ENCODE data around the gene RCL1.
"Not testable (repeated sequence)": the region's sequence is repeated elsewhere in the genome, so short reads cannot be mapped to it uniquely, and the experiment has no call there.

RCL1 gene

DNA sequence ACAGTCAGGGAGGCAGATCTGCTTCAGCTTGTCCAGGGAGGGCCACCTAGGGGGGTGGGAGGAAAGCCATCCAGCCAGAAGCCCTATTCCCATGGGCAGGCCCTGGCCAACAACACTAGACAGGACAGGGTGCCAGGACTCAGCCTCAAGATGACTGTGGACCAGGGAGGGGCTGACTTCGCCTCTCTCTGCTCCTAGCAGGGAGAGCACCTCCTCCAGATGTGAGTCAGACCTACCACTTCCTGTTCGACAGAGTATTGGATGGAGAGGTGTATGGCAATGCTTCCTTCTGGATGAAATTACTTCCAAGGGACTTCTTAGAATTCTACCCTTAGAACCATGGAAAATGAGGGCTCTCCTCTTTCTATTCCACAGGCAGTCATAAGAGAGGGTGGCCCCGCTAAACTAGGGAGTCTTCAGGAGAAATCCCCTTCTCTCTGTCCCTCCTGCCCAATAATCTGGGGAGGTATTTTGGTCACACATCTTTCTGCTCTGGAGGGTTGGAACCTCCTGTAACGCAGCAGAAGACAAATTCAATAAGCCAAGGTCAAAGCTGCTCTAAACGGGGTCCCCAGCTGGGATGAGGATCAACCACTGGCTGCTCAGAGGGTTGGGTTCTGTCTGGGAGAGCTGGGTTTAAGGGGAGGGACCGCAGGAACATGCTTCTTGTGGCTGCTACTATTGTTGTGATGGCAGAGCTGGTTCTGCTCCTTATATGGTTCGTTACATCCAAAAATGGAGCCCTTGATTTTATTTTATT lies 23.2 kb upstream of the RCL1 start:
- Histone ChIP-seq H3K36me3 (ENCODE audit: insufficient read depth, low read length) (no peaks in the 10 kb centered on the region), H3K4me1 (ENCODE audit: insufficient read depth, low read length) (no peaks in the 10 kb centered on the region), H3K9ac (ENCODE audit: low read depth, low read length) (no peak overlapping the region), H3K9me3 (ENCODE audit: control insufficient read depth, insufficient read depth, low read length) (no peaks in the 10 kb centered on the region)

DNA sequence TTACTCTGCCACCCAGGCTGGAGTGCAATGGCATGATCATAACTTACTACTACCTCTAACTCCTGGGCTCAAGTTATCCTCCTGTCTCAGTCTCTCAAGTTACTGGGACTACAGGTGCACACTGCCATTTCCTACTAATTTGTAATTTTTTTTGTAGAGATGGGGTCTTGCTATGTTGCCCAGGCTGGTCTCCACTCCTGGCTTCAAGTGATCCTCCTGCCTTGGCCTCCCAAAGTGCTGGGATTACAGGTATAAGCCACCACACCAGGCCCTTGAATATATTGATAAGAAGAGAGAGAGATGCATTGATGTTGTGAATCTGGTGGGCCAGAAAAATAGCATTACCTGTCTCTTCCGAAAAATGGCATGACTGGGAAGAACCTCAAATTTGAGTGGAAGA lies 21.0 kb upstream of the RCL1 start:
- Histone ChIP-seq H3K4me1 (ENCODE audit: insufficient read depth, low read length) (no peaks in the 10 kb centered on the region), H3K36me3 (ENCODE audit: insufficient read depth, low read length) (no peaks in the 10 kb centered on the region)

DNA sequence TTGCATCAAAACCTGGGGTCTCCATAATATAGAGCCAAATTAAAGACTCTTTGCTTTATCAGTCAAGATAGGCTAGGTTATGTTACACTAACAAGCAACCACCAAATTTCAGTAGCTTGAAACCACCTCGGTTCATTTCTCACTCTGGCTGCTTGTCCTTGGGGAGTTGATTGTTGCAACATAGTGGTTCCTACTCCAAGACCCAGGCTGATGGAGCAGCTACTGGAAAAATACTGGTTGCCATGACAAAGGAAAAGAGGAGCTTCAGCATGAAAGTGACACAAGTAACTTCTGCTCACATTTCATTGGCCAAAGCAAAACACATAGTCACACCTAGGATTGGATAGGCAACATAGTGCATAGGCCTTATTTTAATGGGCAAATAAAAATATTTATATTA lies 18.5 kb upstream of the RCL1 start:
- H3K36me3 ChIP-seq (ENCODE audit: insufficient read depth, low read length), result no peaks in the 10 kb centered on the region
- no peaks in the 10 kb centered on the region for H3K9me3 ChIP-seq (ENCODE audit: control insufficient read depth, insufficient read depth, low read length)
- H3K4me1 ChIP-seq (ENCODE audit: insufficient read depth, low read length), result no peaks in the 10 kb centered on the region
- no peak overlapping the region for H3K9ac ChIP-seq (ENCODE audit: low read depth, low read length)

More for the DNA sequence above, 21.0 kb upstream of the RCL1 start:
- Histone ChIP-seq H3K9me3 (ENCODE audit: control insufficient read depth, insufficient read depth, low read length) (no peaks in the 10 kb centered on the region), H3K9ac (ENCODE audit: low read depth, low read length) (no peak overlapping the region)

DNA sequence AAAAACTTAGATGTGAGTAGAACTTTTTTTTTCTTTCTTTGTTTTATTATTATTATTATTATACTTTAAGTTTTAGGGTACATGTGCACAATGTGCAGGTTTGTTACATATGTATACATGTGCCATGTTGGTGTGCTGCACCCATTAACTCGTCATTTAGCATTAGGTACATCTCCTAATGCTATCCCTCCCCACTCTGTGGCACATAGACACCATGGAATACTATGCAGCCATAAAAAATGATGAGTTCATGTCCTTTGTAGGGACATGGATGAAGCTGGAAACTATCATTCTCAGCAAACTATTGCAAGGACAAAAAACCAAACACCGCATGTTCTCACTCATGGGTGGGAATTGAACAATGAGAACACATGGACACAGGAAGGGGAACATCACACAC lies 17.8 kb upstream of the RCL1 start:
- not testable (repeated sequence) for H3K36me3 ChIP-seq (ENCODE audit: insufficient read depth, low read length); H3K9ac ChIP-seq (ENCODE audit: low read depth, low read length); H3K9me3 ChIP-seq (ENCODE audit: control insufficient read depth, insufficient read depth, low read length); H3K4me1 ChIP-seq (ENCODE audit: insufficient read depth, low read length)

DNA sequence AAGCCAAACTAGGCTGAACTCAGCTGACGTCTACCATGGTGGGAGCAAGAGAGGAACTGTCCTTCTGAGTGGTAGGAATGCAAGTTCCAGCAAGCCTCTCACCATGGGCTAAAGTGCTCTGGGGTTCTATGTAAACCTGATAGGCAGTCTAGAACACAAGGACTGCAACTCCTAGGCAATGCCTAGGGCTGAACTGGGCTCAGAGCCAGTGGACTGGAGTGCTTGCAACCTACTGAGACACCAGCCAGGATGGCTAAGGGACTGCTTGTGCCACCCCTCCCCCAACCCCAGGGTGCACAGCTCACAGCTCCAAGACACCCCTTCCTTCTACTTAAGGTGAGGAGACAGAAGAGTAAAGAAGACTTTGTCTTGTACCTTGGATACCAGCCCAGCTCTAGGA lies 12.1 kb upstream of the RCL1 start:
- Histone ChIP-seq H3K36me3 (ENCODE audit: insufficient read depth, low read length) (no peaks in the 10 kb centered on the region), H3K4me1 (ENCODE audit: insufficient read depth, low read length) (peaks cover 3% of the 10 kb centered on the region; the same call in 1 of the 2 replicates), H3K9me3 (ENCODE audit: control insufficient read depth, insufficient read depth, low read length) (no peaks in the 10 kb centered on the region), H3K9ac (ENCODE audit: low read depth, low read length) (no peak overlapping the region)

DNA sequence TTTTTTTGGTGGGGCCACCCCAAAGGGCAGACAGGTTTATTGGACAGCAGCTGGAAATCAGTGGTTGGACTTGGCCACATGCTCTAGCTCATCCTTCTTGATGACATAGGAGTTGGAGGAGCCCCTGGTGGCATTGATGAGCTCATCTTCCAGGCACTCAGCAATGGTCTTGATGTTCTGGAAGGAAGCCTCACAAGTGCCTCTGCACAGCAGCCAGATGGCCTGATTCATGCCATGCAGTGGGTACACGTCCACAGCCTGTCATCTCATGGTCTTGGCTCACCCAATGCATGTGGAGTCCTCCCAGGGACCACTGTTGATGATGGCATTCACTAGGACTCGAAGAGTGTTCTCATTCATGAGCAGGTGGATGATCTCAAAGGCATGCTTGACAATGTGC lies 11.3 kb upstream of the RCL1 start:
- no peaks in the 10 kb centered on the region for H3K9me3 ChIP-seq (ENCODE audit: control insufficient read depth, insufficient read depth, low read length)
- H3K4me1 ChIP-seq (ENCODE audit: insufficient read depth, low read length), result peaks cover 3% of the 10 kb centered on the region; the same call in 1 of the 2 replicates
- no peaks in the 10 kb centered on the region for H3K36me3 ChIP-seq (ENCODE audit: insufficient read depth, low read length)
- H3K9ac ChIP-seq (ENCODE audit: low read depth, low read length), result no peak overlapping the region

DNA sequence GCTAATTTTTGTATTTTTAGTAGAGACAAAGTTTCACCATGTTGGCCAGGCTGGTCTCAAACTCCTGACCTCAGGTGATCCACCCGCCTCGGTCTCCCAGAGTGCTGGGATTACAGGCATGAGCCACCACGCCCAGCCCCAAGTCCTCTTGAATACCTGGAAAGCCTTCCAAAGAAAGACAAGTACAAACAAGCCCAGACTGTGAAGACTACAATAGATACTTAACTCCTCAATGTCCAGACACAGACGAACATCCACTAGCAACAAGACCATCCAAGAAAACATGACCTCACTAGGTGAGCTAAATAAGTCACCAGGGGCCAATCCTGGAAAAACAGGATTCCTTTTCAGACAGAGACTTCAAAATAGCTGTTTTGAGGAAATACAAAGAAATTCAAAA lies 9.6 kb upstream of the RCL1 start:
- not testable (repeated sequence) for H3K4me1 ChIP-seq (ENCODE audit: insufficient read depth, low read length); H3K9me3 ChIP-seq (ENCODE audit: control insufficient read depth, insufficient read depth, low read length); H3K9ac ChIP-seq (ENCODE audit: low read depth, low read length); H3K36me3 ChIP-seq (ENCODE audit: insufficient read depth, low read length)

DNA sequence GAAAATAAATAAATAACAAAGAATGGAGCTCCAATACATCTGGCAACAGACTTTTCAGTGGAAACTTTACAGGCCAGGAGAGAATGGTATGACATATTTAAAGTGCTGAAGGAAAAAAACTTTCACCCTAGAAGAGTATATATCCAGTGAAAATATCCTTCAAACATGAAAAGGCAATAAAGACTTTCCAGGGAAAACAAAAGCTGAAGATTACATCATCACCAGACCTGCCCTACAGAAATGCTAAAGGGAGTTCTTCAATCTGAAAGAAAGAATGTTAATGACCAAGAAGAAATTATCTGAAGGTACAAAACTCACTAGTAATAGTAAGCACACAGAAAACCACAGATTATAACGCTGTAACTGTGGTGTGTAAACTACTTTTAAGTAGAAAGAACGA lies 8.3 kb upstream of the RCL1 start:
- no peak overlapping the region for H3K9ac ChIP-seq (ENCODE audit: low read depth, low read length)
- H3K9me3 ChIP-seq (ENCODE audit: control insufficient read depth, insufficient read depth, low read length), result no peaks in the 10 kb centered on the region
- peaks cover 3% of the 10 kb centered on the region; the same call in 1 of the 2 replicates for H3K4me1 ChIP-seq (ENCODE audit: insufficient read depth, low read length)
- no peaks in the 10 kb centered on the region for H3K36me3 ChIP-seq (ENCODE audit: insufficient read depth, low read length)

DNA sequence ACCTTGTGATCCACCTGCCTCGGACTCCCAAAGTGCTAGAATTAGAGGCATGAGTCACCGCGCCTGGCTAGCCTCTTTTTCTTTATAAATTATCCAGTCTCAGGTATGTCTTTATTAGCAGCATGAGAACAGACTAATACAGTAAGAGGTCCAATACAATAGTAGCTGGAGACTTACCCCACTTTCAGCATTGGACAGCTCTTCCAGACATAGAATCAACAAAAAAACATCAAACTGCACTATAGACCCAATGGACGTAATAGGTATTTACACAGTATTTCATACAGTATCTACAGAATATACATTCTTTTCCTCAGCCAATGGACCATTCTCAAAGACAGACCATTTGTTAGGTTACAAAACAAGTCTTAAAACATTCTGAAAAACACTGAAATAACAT lies 6.1 kb upstream of the RCL1 start:
- peaks cover 3% of the 10 kb centered on the region; the same call in 1 of the 2 replicates for H3K4me1 ChIP-seq (ENCODE audit: insufficient read depth, low read length)
- no peaks in the 10 kb centered on the region for H3K36me3 ChIP-seq (ENCODE audit: insufficient read depth, low read length)
- H3K9me3 ChIP-seq (ENCODE audit: control insufficient read depth, insufficient read depth, low read length), result no peaks in the 10 kb centered on the region
- no peak overlapping the region for H3K9ac ChIP-seq (ENCODE audit: low read depth, low read length)

DNA sequence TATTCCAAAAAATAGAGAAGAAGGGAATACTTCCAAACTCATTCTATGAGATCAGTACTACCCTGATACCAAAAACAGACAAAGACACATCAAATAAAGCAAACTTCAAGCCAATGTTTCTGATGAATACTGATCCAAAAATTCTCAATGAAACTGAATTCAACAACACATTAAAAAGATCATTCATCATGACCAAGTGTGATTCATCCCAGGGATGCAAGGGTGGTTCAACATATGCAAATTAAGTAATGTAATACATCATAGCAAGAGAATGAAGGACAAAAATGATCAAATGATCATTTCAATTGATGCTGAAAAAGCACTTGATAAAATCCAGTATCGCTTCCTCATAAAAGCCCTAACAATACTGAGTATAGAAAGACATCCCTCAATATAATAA lies 4.9 kb upstream of the RCL1 start:
- Histone ChIP-seq H3K9ac (ENCODE audit: low read depth, low read length) (no peak overlapping the region), H3K4me1 (ENCODE audit: insufficient read depth, low read length) (peaks cover 3% of the 10 kb centered on the region; the same call in 1 of the 2 replicates), H3K36me3 (ENCODE audit: insufficient read depth, low read length) (no peaks in the 10 kb centered on the region), H3K9me3 (ENCODE audit: control insufficient read depth, insufficient read depth, low read length) (no peaks in the 10 kb centered on the region)

DNA sequence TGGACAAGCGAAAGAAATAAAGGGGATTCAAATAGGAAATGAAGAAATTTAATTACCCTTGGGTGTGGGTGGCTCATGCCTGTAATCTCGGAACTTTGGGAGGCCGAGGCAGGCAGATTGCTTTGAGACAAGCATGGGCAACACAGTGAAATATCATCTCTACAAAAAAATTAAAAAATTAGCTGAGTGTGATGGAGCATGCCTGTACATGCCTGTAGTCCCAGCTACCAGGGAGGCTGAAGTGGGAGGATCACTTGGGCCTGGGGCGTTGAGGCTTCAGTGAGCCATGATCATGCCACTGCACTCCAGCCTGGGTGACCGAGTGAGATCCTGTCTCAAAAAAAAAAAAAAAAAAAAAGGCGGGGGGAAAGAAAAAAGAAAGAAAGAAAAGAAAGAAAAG lies 4.0 kb upstream of the RCL1 start:
- Histone ChIP-seq H3K4me1 (ENCODE audit: insufficient read depth, low read length) (peaks cover 3% of the 10 kb centered on the region; the same call in 1 of the 2 replicates), H3K9me3 (ENCODE audit: control insufficient read depth, insufficient read depth, low read length) (no peaks in the 10 kb centered on the region), H3K36me3 (ENCODE audit: insufficient read depth, low read length) (no peaks in the 10 kb centered on the region), H3K9ac (ENCODE audit: low read depth, low read length) (no peak overlapping the region)

DNA sequence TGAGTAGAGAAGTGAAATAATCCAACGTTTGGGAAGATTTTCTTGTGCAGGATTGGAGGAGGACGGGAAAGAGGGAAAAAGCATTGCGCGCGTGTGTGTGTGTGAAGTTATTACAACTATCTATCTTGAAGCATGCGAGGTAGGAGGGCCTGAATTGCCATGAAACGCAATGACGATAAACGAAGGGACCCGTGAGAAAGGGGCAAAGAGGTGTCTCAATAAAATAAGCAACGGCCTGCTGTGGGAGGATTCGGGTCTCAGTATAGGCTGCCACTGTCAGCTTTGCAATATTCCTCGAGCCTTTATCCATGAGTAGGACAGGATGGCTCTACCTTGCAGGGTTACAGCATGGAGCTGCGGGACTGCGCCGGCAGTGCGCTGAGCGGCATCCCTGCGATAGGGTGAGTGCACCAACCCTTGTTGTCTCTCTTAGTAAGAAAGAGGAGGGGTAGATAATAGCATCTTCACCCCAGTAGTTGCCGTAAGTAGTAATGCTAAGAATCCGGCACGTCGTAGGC lies 631 bp upstream of the RCL1 start:
- H3K9me3 ChIP-seq (ENCODE audit: control insufficient read depth, insufficient read depth, low read length), result no peaks in the 10 kb centered on the region
- no peaks in the 10 kb centered on the region for H3K36me3 ChIP-seq (ENCODE audit: insufficient read depth, low read length)
- peak overlapping the region; percentile 71 for H3K9ac ChIP-seq (ENCODE audit: low read depth, low read length)
- H3K4me1 ChIP-seq (ENCODE audit: insufficient read depth, low read length), result peaks cover 7% of the 10 kb centered on the region; the same call in 1 of the 2 replicates

DNA sequence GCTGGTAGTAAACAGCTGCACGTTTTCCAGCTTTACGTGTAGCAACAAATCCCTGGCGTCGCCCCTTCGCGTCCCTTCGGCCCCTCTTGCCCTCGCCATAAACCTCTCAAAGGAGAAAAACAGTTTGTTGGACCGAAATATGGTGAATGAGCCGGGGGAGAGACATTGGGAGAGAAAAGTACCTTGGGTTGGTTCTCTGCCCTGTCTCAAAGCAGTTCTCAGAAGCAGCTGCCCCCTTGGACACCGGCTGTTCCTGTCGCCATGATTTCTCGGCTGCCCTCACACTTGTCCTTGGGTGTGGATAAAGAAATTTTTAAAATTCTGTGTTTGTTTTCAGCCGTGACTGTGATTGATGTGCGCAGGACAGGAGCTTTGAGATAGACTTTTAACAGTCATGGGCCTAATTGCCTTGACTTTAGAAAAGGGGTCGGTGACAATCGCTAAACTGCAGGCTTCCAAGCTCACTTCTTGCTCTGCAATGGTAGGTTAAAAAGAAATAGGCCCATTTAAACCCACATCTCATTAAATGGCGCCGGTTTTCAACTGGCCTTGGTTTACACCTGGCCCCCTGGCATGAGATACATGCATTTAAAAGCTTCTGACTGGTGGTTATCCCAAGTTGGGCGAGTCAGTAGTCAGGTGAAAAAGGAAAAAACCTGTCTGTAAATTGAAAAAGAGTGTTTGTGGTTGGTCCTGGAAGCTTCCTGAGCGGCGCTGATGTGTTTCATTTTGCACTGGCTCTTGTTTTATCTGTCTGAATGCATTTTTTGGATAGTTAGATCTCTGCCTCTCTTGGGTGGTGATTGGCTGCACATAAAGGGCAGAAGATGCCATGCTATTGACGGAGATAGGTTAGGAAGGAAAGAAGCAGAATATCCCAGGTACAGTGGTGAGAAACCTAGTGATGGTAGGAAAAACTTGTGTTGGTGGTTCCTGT lies 983 bp downstream of the RCL1 start:
- no peaks in the 10 kb centered on the region for H3K36me3 ChIP-seq (ENCODE audit: insufficient read depth, low read length)
- H3K9ac ChIP-seq (ENCODE audit: low read depth, low read length), result peak overlapping the region; percentile 71

DNA sequence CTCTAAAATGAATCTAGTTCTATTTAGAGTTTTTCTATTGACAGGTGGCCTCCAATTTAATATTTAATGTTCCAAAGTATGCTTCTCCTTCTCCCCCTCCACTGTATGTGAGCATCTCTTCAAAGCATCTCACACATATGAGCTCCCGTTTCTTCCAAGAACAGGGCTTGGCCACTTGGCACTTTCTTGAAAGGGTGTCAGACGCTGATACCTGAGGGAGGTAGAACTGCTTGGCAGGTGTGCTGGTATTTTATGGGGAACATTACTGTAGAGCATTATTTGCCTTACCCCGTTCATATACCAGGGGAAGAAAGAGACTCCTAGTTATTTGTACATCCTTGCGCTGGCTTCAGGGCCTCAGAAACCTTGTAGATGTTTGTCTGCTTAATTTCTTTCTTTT lies 1.9 kb downstream of the RCL1 start:
- Histone ChIP-seq H3K4me1 (ENCODE audit: insufficient read depth, low read length) (peaks cover 20% of the 10 kb centered on the region), H3K9ac (ENCODE audit: low read depth, low read length) (no peak overlapping the region)

More for the DNA sequence above, 983 bp downstream of the RCL1 start:
- Histone ChIP-seq H3K9me3 (ENCODE audit: control insufficient read depth, insufficient read depth, low read length) (no peaks in the 10 kb centered on the region), H3K4me1 (ENCODE audit: insufficient read depth, low read length) (peaks cover 20% of the 10 kb centered on the region)

More for the DNA sequence above, 1.9 kb downstream of the RCL1 start:
- Histone ChIP-seq H3K9me3 (ENCODE audit: control insufficient read depth, insufficient read depth, low read length) (no peaks in the 10 kb centered on the region), H3K36me3 (ENCODE audit: insufficient read depth, low read length) (no peaks in the 10 kb centered on the region)
